Liver (tissue), 9 donors: ENCODE measurements around the gene EYA4. TPM values are rescaled to one million over a fixed set of nuclear protein-coding genes. Genes with fewer than 3 reads are reported as not detected.

Source experiments
- DNase-seq: peaks from one replicate; pipeline ENCODE4 v3.0.0-alpha.2; 2017; ENCODE audit warnings: low spot score
- H3K27ac ChIP-seq, 2 donors: one replicate each; pipeline ENCODE4 v1.7.0; 2013; ENCODE audit warnings: inconsistent platforms in 2 of 2, low read length in 2 of 2, control low read depth in 1 of 2, low read depth in 1 of 2, mild to moderate bottlenecking in 1 of 2
- H3K27me3 ChIP-seq, 4 donors: one replicate each; pipeline versions ENCODE4 v1.6.1 to v1.7.0; 2013; ENCODE audit warnings: low read length in 3 of 4, inconsistent platforms in 1 of 4, mild to moderate bottlenecking in 1 of 4, moderate library complexity in 1 of 4; ENCODE audit not compliant: control insufficient read depth in 4 of 4, insufficient read depth in 4 of 4
- H3K36me3 ChIP-seq, 4 donors: one replicate each; pipeline versions ENCODE4 v1.6.1 to v1.7.0; 2013; ENCODE audit warnings: low read length in 3 of 4, mild to moderate bottlenecking in 3 of 4, low read depth in 1 of 4, moderate library complexity in 1 of 4; ENCODE audit not compliant: control insufficient read depth in 4 of 4, insufficient read depth in 3 of 4
- H3K4me1 ChIP-seq, 4 donors: one replicate each; pipeline versions ENCODE4 v1.6.1 to v1.7.0; 2013; ENCODE audit warnings: low read length in 3 of 4, mild to moderate bottlenecking in 3 of 4, moderate library complexity in 1 of 4; ENCODE audit not compliant: control insufficient read depth in 4 of 4, insufficient read depth in 4 of 4
- H3K4me3 ChIP-seq, 3 donors: one replicate each; pipeline versions ENCODE4 v1.6.1 to v1.7.0; 2013; ENCODE audit warnings: low read length in 3 of 3, control low read depth in 1 of 3, low read depth in 1 of 3, mild to moderate bottlenecking in 1 of 3
- H3K9ac ChIP-seq, 2 donors: one replicate each; pipeline ENCODE4 v1.7.0; 2013; ENCODE audit warnings: low read length in 2 of 2, mild to moderate bottlenecking in 2 of 2, moderate library complexity in 2 of 2, control low read depth in 1 of 2, low read depth in 1 of 2
- H3K9me3 ChIP-seq, 4 donors: one replicate each; pipeline versions ENCODE4 v1.6.1 to v1.7.0; 2013; ENCODE audit warnings: low read length in 3 of 4; ENCODE audit not compliant: control insufficient read depth in 4 of 4
- ATF3 ChIP-seq: IDR thresholded peaks from 2 replicates; pipeline ENCODE4 v1.6.1; 2016; ENCODE audit warnings: antibody characterized with exemption
- CTCF ChIP-seq: fragments of 150-350 bp; IDR thresholded peaks from 2 replicates; pipeline ENCODE4 v1.5.1; 2017; ENCODE audit warnings: improper control_type of control experiment, low read depth, low read length; ENCODE audit not compliant: missing input control
- EGR1 ChIP-seq, 2 donors: IDR thresholded peaks; 2 replicates each; pipeline ENCODE4 v1.6.1; 2016 to 2018; ENCODE audit warnings: antibody characterized with exemption in 2 of 2, low read depth in 2 of 2
- FOXA1 ChIP-seq: IDR thresholded peaks from 2 replicates; pipeline ENCODE4 v1.6.1; 2016; ENCODE audit warnings: antibody characterized with exemption
- FOXA2 ChIP-seq: IDR thresholded peaks from 2 replicates; pipeline ENCODE4 v1.6.1; 2016; ENCODE audit warnings: antibody characterized with exemption
- GABPA ChIP-seq, 2 donors: IDR thresholded peaks in 1 of 2; conservative IDR thresholded peaks in 1 of 2; 2 replicates each; pipeline ENCODE4 v1.6.1; 2016; ENCODE audit warnings: antibody characterized with exemption in 2 of 2, mild to moderate bottlenecking in 1 of 2, moderate library complexity in 1 of 2
- HNF4A ChIP-seq, 2 donors: conservative IDR thresholded peaks; 2 replicates each; pipeline ENCODE4 v1.6.1; 2016; ENCODE audit warnings: antibody characterized with exemption in 2 of 2, mild to moderate bottlenecking in 2 of 2
- HNF4G ChIP-seq: IDR thresholded peaks from 2 replicates; pipeline ENCODE4 v1.6.1; 2016; ENCODE audit warnings: antibody characterized with exemption
- JUND ChIP-seq, 2 donors: IDR thresholded peaks; 2 replicates each; pipeline ENCODE4 v1.6.1; 2016; ENCODE audit warnings: antibody characterized with exemption in 2 of 2
- MAX ChIP-seq: IDR thresholded peaks from 2 replicates; pipeline ENCODE4 v1.6.1; 2016; ENCODE audit warnings: antibody characterized with exemption
- NR2F2 ChIP-seq: IDR thresholded peaks from 2 replicates; pipeline ENCODE4 v1.6.1; 2016; ENCODE audit warnings: antibody characterized with exemption
- REST ChIP-seq: IDR thresholded peaks from 2 replicates; pipeline ENCODE4 v1.6.1; 2016; ENCODE audit warnings: antibody characterized with exemption, mild to moderate bottlenecking
- RXRA ChIP-seq, 2 donors: IDR thresholded peaks; 2 replicates each; pipeline ENCODE4 v1.6.1; 2017 to 2018; ENCODE audit warnings: antibody characterized with exemption in 2 of 2, mild to moderate bottlenecking in 1 of 2
- SP1 ChIP-seq: IDR thresholded peaks from 2 replicates; pipeline ENCODE4 v1.6.1; 2018; ENCODE audit warnings: antibody characterized with exemption, mild to moderate bottlenecking
- TAF1 ChIP-seq: conservative IDR thresholded peaks from 2 replicates; pipeline ENCODE4 v1.6.1; 2016; ENCODE audit warnings: antibody characterized with exemption, mild to moderate bottlenecking
- YY1 ChIP-seq: IDR thresholded peaks from 2 replicates; pipeline ENCODE4 v1.6.1; 2016; ENCODE audit warnings: antibody characterized with exemption, mild to moderate bottlenecking
- ZBTB33 ChIP-seq: IDR thresholded peaks from 2 replicates; pipeline ENCODE4 v1.6.1; 2016; ENCODE audit warnings: antibody characterized with exemption
- WGBS: extraction: QIAGEN DNeasy Blood & Tissue Kit; methylation state at CpG from one replicate; pipeline ENCODE4 v1.1.7; 2013; 5-methylcytosine and 5-hydroxymethylcytosine counted together
- polyA plus RNA-seq, 2 donors: library from polyadenylated mRNA; stranded (reverse) in 1 of 2; unstranded in 1 of 2; fragments of 200-250 nt in 1 of 2; fragments of >200 nt in 1 of 2; fragmentation: Nextera tagmentation in 1 of 2; extraction: Ambion mirVana in 1 of 2; gene quantifications; one replicate each; pipeline versions ENCODE4 v1.2.1 to v1.2.3, GENCODE V29; 2013 to 2015
- total RNA-seq, 2 donors: library from RNA; depleted of rRNA; stranded (reverse); fragments of >200 nt; gene quantifications; one replicate each; pipeline ENCODE4 v1.2.3, GENCODE V29; 2014
- donor health status: healthy.
- donor health status: healthy.
- donor health status: healthy.
- donor health status: healthy.
- donor health status: healthy.

Gene EYA4
- total and polyA plus RNA-seq, 4 donors = 0.05 to 0.50 TPM; not detected in 2

- no peaks in the 10 kb centered on the region for H3K36me3 ChIP-seq
- H3K27me3 ChIP-seq = no peaks in the 10 kb centered on the region
- no peak overlapping the region for H3K27ac ChIP-seq
- DNase-seq = no peak
- H3K9ac ChIP-seq = no peak overlapping the region
- TF ChIP-seq EGR1 (IDR thresholded peaks at IDR 0.05; ENCODE audit: low read depth in 2 of 2) (no peak), MAX (no peak), ZBTB33 (no peak), FOXA1 (no peak), ATF3 (no peak), REST (no peak), TAF1 (no peak), HNF4A (conservative IDR thresholded peaks at IDR 0.05) (no peak), SP1 (no peak), HNF4G (no peak), FOXA2 (no peak), NR2F2 (no peak)
- no peaks in the 10 kb centered on the region for H3K9me3 ChIP-seq
- no peaks in the 10 kb centered on the region for H3K4me1 ChIP-seq
- WGBS = 87% methylated on average over 3 of the region's 3 CpGs
- H3K4me3 ChIP-seq = no peak overlapping the region
These were observed 150.9 kb downstream of the EYA4 start for GRCh38 chr6:133392015-133392414.

GRCh38 chr6:133392641-133393040, 151.5 kb downstream of the EYA4 start:
- H3K4me3 ChIP-seq = no peak overlapping the region
- no peak for DNase-seq
- H3K4me1 ChIP-seq = no peaks in the 10 kb centered on the region
- H3K36me3 ChIP-seq = no peaks in the 10 kb centered on the region
- no peak overlapping the region for H3K9ac ChIP-seq
- H3K9me3 ChIP-seq = no peaks in the 10 kb centered on the region
- 74% methylated on average over 2 of the region's 2 CpGs for WGBS
- H3K27ac ChIP-seq = no peak overlapping the region
- no peaks in the 10 kb centered on the region for H3K27me3 ChIP-seq
- TF ChIP-seq TAF1 (no peak), FOXA1 (no peak), EGR1 (IDR thresholded peaks at IDR 0.05; ENCODE audit: low read depth in 2 of 2) (no peak), HNF4A (conservative IDR thresholded peaks at IDR 0.05) (no peak), RXRA (IDR thresholded peaks at IDR 0.05) (no peak), FOXA2 (no peak), MAX (no peak), SP1 (no peak), HNF4G (no peak), NR2F2 (no peak), JUND (IDR thresholded peaks at IDR 0.05) (no peak), REST (no peak), ZBTB33 (no peak), CTCF (no peak), GABPA (IDR thresholded peaks at IDR 0.05 in 1 of 2, conservative IDR thresholded peaks at IDR 0.05 in 1 of 2) (no peak), ATF3 (no peak), YY1 (no peak)
